ENCODE measurements around the gene KCNS1.
A peak's percentile ranks its signal among the peaks of the same experiment; 100 is the strongest.
"Not testable (repeated sequence)": the region's sequence is repeated elsewhere in the genome, so short reads cannot be mapped to it uniquely, and the experiment has no call there.

The KCNS1 gene

DNA sequence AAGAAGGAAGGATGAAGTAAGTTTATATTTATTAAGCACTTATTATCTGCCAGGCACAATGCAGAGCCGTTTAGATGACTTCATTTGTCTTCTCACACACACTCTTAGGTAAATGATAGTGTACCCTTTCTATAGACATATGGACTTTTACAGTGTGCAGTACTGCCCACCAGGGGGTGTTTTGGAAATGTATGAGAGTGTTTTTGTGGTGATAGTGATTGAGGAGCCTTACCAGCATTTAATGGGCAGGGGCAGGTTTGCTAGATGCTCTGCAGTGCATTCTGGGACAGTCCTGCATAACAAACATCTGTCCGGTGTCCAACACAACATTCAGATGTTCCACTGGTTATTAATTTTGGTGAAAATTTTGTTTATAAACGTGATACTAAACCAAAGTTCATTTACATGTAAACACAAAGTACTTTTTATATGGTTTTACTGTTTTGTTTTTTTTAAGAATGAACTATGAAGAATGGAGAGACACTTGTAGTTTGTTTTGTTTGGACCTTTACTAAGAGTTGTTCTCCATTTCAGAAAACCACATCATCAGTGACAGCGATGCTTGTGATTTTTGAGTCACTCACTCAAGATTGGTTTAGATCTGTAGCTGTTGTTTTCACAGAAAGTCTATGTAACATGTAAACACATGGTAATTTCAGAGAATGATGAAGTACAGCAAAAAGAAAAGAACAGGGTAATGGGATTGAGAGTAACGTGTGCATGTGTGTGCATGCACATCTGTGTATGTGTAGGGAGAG, 19.9 kb downstream of the KCNS1 start:
- peak; percentile 25 for DNase-seq (ENCODE audit: low read depth)

DNA sequence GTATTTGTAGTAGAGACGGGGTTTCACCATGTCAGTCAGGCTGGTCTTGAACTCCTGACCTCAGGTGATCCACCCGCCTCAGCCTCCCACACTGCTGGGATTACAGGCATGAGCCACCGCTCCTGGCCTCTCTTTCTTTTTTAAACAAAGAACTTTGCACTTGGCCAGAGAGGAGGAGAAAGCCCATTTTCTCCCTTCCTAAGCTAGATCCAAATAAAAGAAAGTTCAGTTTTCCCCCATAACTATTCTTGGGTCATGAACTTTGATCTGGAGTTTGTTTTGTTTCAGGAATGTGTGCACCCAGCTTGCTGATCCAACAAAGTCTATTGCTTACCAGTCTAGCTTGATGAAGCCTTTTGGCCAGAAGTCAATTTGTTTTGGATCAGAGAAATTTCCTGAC, 23.4 kb downstream of the KCNS1 start:
- DNase-seq (ENCODE audit: low read depth), result no peak

DNA sequence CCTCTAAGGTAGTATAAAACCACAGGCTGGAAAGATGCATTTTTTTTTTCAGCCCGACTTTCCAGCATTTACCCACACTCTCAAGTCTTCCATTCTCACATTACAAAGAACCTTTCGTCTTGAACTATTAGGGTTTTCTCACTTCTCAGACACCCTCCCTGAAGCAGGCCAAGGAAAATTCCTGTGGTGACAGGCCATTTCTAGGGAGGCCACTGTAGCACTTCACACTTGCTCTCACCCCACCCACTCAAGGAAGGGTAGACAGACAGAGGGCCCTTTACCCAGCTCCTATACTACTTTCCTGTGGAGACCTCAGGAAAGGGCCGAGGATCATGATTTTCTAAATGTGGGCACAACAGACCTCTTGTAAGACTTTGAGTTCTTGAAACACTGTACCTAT, 27.7 kb downstream of the KCNS1 start:
- DNase-seq (ENCODE audit: low read depth), result no peak

DNA sequence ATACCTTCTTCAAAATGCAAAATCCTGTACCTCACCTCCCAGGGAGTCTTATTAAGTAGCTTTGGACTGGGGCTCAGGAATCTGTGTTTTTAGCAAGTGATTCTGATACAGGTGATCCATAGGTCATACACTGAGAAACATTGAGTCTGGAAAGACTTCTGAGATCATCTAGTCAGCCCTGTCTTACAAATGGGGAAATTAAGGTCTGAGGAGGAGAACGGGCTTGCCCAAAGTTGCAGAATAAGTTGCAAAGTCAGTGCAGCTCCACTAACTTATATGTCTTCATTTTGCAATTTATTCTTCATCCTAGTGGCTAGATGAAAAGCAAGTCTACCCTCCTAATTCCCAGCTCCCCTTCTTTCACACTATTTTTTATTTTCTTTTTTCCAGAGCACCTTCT, 28.9 kb downstream of the KCNS1 start:
- DNase-seq (ENCODE audit: low read depth), result no peak

DNA sequence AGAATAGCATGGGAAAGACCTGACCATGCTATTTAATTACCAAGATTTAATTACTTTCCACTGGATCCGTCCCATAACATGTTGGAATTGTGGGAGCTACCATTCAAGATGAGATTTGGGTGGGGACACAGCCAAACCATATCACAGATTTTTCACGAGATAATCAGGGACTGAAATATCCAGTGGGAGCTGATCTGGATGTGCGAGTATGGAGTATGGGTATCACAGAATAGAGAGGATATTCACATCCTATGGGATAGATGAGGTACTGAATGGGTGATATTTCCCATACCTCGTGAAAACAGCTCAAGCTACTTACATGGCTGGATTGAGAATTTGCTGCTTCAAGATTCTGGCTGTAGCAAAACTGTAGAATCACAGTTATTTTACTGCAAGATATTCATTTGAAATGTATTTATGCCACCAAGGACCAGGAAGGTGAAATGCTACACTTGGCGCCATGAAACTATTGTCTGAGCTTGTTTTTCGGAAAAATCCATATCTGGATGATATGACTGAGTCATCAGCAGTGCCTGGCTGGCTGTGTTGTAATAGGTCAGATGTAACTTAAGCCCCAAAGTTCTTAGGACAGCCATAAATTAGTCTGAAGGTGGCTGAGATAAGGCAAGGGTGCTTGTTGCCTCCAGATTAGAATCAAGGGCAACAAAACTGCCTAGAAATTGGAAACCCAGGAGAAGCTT, 29.8 kb downstream of the KCNS1 start:
- DNase-seq (ENCODE audit: low read depth), result no peak

DNA sequence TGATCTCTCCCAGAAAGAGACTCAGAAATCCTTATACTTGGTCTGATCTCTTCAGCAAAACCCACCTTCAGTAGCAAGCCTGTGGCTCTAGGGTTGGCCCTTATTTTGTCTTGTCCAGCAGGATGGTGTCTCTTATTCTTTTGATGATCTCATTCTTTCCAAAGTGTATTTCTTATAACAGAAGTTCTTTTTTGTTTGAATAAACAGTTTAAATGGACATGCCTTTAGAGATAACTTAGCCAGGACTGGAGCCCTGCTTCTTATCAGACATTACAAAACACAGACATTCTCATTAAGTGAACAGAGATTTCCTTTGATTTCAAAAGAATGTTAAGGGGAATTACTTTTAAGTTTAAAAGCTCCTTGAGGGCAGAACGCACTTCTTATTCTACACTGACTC, 31.7 kb downstream of the KCNS1 start:
- no peak for DNase-seq (ENCODE audit: low read depth)

DNA sequence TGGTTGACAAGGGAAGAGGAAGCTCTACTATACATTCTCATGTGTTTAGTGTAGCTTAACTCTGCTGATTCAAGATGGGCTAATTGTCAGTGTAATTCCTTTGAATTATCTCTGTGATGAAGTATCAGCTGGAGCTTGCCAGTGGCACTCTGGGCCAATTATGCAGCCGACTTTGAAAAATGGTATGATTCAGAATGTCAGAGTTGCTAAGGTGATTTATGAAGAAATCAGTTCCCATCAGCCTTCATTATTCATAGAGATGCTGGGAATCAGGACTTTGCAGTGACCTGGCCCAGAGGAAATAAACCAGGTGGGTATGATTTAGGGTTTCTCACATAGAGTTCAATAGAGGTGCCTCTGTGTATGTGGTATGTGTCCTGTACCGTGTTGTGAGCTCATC, 33.4 kb downstream of the KCNS1 start:
- no peak for DNase-seq (ENCODE audit: low read depth)

DNA sequence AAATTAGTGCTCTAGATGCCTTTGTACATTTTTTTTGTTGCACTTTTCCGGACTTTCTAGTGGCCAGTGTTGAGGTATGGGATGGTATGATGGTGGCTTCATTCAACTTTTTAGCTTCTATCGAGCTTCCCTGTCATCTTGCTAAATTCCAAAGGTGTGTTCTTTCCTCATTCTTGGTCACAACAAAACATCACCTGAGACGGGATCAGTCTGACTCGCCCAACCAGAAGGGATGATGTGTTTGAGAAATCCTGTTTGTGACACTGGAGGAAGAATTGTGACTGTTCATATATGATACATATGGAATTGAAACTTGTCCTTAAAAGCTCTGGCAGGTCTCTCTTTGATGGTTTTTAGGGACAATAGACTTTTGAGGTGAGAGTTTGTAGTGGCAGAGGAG, 33.8 kb downstream of the KCNS1 start:
- DNase-seq (ENCODE audit: low read depth), result no peak

DNA sequence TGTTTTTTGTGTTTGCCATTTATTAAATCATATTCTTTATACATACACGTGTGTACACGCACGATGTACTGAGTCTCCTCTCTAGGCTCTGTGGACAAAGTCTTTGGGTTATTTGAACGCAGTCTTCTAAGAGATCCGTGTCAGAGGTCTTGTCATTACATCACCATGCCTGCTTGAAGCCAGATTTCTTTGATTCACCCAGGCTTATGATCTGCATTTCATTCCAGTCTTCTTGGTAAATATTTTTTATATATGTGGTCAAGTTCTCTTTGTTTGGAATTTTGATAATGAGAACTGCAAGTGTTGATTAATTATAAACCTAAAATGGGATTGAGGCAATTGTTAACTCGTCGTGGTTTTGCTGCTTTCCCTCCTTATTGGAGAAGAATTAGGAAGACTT, 34.6 kb downstream of the KCNS1 start:
- DNase-seq (ENCODE audit: low read depth), result no peak

DNA sequence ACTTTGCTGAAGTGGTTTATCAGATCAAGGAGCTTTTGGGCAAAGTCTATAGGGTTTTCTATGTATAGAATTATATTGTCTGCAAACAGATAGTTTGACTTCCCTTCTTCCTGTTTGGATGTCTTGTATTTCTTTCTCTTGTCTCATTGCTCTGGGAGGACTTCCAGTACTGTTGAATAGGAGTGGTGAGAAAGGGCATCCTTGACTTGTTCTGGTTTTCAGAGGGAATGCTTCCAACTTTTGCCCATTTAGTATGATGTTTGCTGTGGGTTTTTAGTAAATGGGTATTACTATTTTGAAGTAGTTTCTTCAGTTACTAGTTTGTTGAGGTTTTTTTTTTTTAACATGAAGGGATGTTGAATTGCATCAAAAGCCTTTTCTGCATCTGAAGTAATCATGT, 36.1 kb downstream of the KCNS1 start:
- DNase-seq (ENCODE audit: low read depth), result no peak

DNA sequence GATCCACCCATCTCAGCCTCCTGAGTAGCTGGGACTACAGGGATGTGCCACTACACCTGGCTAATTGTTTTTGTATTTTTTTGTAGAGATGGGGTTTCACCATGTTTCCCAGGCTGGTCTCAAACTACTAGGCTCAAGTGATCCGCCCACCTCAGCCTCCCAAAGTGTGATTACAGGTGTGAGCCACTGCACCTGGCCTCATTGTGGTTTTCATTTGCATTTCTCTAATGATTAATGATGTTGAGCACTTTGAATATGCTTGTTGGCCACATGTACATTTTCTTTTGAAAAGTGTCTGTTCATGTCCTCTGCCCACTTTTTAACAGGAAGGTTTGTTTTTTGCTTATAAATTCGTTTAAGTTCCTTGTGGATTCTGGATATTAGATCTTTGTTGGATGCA, 37.8 kb downstream of the KCNS1 start:
- DNase-seq (ENCODE audit: low read depth), result not testable (repeated sequence)

DNA sequence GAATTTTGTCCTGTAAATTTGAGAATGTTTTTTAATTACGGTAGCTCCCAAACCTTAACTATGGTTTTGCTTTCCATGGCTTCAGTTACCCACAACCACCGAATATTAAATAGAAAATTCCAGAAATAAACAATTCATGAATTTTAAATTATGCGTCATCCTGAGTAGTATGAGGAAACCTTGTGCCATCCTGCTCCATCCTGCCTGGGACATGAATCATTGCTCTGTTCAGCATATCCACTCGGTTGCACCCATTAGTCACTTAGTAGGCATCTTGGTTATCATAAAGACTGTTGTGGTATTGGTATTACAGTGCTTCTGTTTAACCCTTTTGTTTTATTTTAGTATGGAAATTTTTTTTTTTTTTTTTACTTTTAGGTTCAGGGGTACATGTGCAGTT, 39.7 kb downstream of the KCNS1 start:
- DNase-seq (ENCODE audit: low read depth), result no peak

DNA sequence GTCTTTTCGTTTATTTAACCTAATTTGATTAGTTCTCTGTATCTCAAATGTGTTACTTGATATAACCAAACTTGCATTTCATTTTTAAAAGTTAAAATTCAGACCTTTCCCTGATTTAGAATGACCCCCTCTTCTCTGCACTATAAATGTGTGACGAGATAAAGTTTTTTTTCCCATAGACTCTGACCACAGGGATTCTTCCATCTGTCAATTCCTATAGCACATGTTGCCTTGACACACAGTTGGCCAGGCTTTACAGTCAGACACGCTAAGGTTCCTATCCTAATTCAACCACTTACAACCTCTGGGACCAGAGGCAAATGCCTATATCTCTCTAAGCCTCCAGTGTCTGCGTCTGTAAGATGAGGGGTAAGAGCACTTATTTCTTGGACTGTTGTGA, 40.6 kb downstream of the KCNS1 start:
- DNase-seq (ENCODE audit: low read depth), result no peak

DNA sequence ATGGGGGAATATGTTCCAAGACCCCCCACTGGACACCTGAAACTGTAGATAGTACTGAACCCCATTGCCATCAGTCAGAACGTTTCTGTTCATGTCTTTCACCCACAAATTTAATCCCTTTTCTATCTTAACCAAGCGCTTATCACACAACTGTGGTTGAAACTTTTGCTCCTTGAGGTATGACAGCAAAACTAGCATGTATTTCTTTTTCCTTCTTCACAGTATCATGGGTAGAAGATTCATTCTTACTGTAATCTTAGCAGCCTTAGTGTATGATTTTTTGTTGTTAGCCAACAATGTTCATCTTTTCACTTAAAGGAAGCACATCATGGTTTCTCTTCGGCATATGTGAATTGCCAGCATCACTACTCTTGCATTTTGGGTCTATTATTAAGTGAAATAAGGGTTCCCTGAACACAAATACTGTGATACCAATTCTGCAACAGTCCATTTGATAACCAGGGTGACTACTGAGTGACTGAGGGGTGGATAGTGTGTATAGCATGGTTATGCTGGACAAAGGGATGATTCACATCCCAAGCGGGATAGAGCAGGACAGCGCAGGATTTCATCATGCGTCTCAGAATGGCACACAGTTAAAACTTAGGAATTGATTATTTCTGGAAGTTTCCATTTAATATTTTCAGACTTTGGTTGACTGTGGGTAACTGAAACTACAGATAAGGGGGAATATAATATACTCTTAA, 41.8 kb downstream of the KCNS1 start:
- no peak for DNase-seq (ENCODE audit: low read depth)

DNA sequence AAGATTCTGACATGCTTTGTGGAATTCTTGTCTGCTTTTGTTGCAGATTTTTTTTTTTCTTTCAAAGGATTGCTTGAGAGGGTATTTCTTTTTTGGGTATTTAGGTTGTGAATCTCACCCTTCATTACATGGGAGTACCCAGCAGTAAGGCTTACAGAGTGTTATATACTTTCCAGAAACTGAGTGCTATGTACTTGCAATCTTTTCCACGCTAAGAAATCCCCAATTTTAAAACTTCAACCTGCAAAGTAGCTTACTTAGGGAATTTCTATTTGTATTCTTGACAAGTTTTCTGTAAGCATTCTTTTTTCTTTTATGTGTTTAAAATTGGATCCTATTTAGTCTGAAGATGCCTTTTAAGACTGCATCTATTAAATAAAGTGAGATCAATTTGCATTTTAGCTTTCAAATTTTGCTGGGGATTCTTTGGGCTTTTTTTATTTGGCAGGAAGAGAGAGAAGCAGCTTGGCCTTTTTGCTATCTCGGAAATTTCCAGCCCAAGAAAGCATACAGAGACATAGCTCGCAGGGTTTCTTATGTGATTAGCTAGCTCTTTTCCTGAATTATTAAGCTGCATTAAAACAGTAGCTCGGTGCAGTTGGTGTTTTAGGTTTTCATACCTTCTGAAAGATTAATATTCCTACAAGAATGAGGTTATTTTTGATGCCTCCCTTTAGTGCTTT, 42.6 kb downstream of the KCNS1 start:
- DNase-seq (ENCODE audit: low read depth), result no peak

DNA sequence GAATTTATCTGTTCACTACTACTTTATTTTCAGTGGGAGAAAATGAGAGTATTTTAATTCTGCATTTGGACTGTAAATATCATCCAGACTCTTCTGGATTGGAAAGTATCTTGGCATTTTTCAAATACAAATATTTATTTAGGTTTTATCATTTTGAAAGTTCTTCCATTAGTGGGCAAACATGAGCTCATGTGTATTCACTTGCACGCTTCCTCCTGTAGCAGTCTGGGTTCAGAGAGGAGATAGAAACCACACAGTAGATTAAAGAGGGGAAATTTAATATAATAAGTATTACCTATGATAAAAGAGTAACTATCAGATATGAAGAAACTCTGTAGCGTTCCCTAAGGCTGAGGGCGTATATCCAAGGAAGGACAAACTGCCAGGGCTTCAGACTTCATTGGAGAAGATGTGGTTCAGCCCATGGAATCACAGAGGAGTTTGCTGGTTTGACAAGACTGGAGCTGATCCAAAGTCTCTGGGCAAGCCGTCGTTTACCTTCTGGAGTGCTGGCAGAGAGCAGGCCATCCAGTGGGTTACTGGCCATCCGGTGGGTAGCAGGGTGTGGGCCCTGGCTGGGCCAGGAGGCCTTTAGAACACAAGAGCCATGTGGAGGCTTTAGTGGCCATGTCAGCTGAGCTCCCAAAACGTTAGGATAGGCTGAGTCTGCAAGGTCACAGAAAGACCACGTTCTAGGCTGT, 44.3 kb downstream of the KCNS1 start:
- DNase-seq (ENCODE audit: low read depth), result no peak

DNA sequence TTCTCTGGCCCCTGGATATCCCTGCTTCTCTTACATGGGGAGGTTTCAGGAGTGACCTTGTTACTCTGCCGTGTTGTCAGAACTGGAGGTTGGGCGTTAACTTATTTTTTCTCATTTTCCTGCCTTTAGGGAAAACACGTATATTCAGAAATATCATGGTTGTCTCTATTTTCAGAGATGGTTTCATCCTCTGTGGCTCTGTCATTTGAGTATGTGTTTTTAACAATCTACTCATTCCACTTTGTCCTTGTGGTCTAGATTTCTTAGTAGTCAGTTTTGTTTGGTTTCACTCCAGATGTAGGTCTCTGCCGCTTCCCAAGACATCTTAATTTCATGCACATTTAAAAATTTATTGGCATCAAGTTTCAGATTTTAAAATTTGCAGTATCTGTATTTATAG, 45.9 kb downstream of the KCNS1 start:
- no peak for DNase-seq (ENCODE audit: low read depth)

DNA sequence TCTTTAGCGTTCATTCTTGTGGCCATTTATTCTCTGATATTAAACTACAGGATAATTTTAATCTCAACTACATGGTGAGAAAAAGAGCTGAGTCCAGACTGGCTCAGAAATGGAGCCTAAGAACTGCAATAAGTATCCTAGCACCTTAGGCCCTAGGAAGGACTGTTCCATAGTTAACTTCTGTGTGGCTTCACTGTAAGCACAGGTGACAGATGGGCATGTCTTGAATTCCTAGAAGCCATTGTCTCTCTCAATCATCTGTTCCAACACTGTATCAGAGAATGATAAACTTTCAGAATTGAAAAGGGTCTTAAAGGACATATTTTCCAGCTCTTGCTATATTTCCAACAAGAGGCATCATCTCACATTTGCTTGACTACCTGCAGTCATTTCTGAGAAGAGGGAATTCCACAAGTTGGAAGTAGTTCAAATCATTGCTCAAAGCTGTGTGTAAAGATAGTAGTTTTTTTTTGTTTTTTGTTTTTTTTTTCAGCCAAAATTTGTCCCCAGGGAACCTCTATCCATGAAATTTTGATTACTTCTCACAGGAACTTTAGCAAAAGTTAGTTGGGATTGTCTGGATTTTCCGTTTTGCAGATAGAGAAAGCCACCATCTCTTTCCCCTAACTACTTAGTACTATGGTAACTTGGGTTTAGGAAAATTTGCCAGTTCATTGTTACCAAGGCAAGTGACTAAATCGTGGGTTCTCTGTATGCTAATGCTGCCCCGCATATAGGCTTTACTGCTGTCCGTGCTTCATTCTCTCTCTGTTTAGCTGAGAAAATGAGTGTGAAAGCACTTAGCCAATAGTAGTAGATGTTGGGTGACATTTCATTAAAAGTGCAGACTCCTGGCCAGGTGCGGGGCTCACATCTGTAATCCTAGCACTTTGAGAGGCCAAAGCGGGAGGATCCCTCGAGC, 47.2 kb downstream of the KCNS1 start:
- no peak for DNase-seq (ENCODE audit: low read depth)

DNA sequence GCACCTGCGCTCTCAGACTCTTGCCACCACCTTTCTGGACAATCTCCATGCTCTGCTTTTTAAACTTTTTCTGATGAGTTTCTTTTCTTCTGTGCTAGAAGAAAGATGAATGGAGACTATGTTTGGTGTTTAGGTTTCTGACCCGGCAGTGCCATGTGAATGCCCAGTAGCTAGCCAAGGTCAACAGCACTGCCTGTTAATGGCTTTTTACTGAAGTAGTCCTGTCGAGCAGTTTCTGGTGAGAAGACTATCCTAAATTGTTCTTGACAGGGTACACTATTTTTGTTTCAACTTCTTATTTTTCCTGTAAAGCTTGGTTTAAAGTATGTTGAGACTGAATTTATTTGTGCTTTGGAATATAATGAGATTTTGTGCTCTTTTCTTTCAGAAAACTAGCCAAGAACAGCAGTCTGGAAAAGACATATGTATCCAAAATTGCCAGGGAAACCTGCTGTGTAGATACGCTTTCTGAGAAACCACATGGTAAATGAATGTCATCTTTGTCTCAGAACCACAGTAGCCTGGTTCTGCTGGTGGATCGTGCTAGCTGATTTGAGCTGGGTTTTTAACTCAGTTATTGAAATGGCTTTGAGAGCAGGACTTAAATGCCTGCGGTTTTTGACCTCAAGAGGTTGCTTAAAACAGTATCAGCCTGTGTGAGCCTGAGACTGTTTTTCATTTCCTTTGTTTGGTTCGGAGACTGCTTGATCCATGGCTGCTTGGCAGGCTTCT, 48.1 kb downstream of the KCNS1 start:
- DNase-seq (ENCODE audit: low read depth), result no peak

All from CMK (cell line).